ENCODE measurements around the gene U2AF2.
A peak's percentile ranks its signal among the peaks of the same experiment; 100 is the strongest.

- TF ChIP-seq POLR2AphosphoS5 (IDR thresholded peaks at IDR 0.05; ENCODE audit: low read depth, low read length) (no peak; the same call in 1 of the 2 replicates), YY1 (IDR thresholded peaks at IDR 0.05; ENCODE audit: low read depth, low read length) (no peak), HDAC2 (IDR thresholded peaks at IDR 0.05; ENCODE audit: borderline replicate concordance in 1 of 2, low read depth in 2 of 2, low read length in 2 of 2) (no peak), EP300 (IDR thresholded peaks at IDR 0.05; ENCODE audit: borderline replicate concordance in 1 of 2, low read depth in 2 of 2, low read length in 2 of 2) (no peak), ZNF274 (IDR thresholded peaks at IDR 0.05; ENCODE audit: borderline replicate concordance, extremely low read depth, low read length) (no peak)
- TF ChIP-seq, protein P1, sequence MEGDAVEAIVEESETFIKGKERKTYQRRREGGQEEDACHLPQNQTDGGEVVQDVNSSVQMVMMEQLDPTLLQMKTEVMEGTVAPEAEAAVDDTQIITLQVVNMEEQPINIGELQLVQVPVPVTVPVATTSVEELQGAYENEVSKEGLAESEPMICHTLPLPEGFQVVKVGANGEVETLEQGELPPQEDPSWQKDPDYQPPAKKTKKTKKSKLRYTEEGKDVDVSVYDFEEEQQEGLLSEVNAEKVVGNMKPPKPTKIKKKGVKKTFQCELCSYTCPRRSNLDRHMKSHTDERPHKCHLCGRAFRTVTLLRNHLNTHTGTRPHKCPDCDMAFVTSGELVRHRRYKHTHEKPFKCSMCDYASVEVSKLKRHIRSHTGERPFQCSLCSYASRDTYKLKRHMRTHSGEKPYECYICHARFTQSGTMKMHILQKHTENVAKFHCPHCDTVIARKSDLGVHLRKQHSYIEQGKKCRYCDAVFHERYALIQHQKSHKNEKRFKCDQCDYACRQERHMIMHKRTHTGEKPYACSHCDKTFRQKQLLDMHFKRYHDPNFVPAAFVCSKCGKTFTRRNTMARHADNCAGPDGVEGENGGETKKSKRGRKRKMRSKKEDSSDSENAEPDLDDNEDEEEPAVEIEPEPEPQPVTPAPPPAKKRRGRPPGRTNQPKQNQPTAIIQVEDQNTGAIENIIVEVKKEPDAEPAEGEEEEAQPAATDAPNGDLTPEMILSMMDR (IDR thresholded peaks at IDR 0.05; ENCODE audit: control extremely low read depth in 1 of 3, insufficient read depth in 1 of 3, low read depth in 1 of 3, low read length in 3 of 3), result 0 out of 4 replicates have a peak, but pooled peaks of 1 of the 3 experiments have one; percentile 8
Observed at GRCh38 chr19:55654323-55654867, 440 bp upstream of the U2AF2 start.

All from H1 (cell line).